HG02571 (cell line): Measurements from ENCODE around the gene RCSD1.
A peak's percentile ranks its signal among the peaks of the same experiment; 100 is the strongest.
"Not testable (repeated sequence)": the region's sequence is repeated elsewhere in the genome, so short reads cannot be mapped to it uniquely, and the experiment has no call there.

Source experiments
- ATAC-seq: cut with Tn5 transposase; IDR thresholded peaks from one replicate; pipeline ENCODE4 v1.9.1; 2021; ENCODE audit warnings: mild to moderate bottlenecking, moderate library complexity; ENCODE audit not compliant: unreplicated experiment

RCSD1 gene

GRCh38 chr1:167629681-167630567, at the start of gene RCSD1:
TSS of gene RCSD1 (plus strand) at chr1:167630232. CDS start at chr1:167630424, 192 bp downstream.
- peak; percentile 24 for ATAC-seq

GRCh38 chr1:167582064-167582463, 48.0 kb upstream of the RCSD1 start:
- no peak for ATAC-seq

- ATAC-seq, result no peak
These were observed 47.3 kb upstream of the RCSD1 start for GRCh38 chr1:167582722-167583121.

GRCh38 chr1:167584581-167584980, 45.5 kb upstream of the RCSD1 start:
- no peak for ATAC-seq

DNA sequence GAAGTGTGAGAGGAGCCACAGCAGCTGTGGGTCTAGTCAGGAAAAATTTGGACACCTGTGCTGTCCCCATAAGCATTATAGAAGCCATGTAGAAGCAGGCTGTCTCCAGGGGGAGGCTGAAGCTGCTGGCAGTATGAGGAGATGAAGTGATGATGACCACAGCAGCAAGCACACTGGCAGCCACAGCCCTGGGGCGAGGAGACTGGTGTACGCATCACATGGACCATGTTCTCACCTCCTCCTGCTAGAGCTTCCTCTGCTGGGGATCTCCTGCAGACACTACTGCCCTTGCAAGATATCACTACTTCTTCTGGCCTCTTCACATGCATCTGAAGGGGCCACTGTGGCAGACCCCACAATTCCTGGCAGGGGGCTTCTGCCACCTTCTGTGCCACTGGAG, 42.7 kb upstream of the RCSD1 start:
- ATAC-seq, result no peak

DNA sequence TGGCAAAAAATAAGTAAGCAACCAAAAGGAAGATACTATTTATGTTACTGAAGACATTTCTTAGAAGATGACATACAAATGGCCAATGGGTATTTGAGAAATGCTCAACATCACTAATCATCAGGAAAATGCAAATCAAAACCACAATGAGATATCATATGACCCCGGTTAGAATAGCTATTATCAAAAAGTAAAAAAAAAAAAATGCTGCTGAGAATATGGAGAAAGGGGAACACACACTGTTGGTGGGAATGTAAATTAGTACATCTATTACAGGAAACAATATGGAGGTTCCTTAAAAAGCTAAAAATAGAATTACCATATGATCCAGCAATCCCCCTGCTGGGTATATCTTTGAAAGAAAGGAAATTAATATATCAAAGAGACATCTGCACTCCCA, 42.2 kb upstream of the RCSD1 start:
- ATAC-seq, result no peak

DNA sequence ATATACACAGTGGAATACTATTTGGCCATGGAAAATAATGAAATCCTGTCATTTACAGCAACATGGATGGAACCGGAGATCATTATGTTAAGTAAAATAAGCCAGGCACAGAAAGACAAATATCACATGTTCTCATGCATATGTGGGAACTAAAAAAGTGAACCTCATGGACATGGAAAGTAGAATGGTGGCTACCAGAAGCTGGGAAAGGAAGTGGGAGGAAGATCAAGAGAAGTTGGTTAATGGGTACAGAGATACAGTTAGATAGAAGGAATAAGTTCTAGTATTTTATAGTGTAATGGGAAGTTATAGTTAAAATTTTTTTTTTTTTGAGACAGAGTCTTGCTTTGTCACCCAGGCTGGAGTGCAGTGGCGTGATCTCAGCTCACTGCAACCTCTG, 41.7 kb upstream of the RCSD1 start:
- no peak for ATAC-seq

DNA sequence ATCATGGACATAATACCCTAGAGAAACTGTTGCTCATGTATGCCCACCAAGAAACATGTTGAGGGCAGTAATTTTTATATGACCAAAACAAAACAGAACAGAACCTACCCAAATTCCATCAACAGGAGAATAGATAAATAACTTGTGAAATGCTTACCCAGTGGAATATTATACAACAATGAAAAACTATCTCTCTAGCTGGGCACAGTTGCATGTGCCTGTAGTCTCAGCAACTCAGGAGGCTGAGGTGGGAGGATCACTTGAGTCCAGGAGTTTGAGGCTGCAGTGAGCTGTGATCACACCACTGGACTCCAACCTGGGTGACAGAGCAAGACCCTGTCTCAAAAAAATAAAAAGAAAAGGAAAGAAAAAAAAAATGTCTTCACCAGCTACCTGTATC, 37.6 kb upstream of the RCSD1 start:
- ATAC-seq, result no peak

DNA sequence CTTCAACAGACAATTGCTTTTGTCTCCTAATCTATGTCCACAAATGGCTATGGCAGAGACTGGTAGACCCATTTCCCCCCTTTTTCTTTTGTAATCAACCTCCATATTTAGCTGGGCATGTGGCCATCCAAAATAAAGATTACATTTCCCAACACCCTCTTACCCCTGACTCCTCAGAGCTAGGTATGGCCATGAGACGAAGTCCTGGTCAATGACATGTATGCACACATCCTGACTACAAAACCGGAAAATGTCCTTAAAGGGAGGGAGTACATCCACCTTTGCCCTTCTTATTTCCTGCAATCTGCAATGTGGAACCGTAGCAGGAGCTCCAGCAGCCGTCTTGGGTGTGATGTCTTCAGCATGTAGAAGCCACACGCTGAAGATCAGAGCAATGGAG, 36.2 kb upstream of the RCSD1 start:
- ATAC-seq, result no peak

- ATAC-seq, result no peak
These were observed 35.2 kb upstream of the RCSD1 start for GRCh38 chr1:167594822-167595221.

DNA sequence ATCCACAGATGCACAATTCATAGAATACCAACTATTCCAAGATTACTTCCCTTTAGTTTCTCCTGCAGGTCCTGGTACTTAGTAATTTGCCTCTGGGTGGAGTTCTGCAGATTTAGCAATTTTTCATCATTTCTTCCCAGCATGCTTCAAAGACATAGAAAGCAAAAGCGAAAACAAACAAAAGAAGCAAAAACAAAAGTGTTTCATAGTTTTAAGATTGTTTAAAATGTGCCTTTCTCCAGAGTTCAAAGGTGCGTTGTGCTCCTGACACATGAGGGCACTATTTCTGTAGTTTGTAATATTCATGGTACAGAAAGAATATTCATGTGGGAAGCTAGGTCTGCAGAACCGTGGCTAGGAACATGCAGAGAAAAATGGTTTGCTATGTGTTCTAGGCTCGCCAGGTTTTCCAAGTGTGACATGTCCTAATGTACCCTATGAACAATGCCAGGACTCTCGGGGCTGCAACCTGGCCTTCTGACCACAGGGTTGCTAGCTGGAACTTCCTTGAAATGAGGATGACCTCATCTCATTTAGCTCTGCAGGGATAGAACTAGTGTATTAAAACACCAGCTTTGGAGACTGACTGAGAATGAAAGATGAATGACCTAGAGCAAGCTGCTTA, 30.0 kb upstream of the RCSD1 start:
- ATAC-seq, result peak; percentile 65

GRCh38 chr1:167601442-167602383, 28.3 kb upstream of the RCSD1 start:
- no peak for ATAC-seq

DNA sequence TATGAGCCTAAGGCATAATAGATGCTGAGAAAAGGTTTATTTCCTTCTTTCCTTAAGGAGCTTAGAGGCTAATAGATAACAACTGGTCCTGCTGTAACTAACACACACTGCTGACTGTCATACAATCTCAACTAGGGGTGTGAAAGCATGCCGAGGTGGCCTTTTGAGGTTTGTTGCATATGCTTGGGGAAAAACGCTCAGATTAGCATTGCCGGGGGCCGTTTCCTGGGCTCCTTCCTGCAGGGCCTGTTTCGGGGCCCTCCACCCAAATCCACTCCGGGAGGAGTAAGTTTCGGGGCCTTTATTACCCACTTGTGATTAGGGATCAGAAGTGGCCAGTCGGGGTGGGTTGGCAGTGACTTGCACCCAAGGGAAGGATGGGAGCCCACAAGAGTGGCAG, 27.2 kb upstream of the RCSD1 start:
- ATAC-seq, result no peak

DNA sequence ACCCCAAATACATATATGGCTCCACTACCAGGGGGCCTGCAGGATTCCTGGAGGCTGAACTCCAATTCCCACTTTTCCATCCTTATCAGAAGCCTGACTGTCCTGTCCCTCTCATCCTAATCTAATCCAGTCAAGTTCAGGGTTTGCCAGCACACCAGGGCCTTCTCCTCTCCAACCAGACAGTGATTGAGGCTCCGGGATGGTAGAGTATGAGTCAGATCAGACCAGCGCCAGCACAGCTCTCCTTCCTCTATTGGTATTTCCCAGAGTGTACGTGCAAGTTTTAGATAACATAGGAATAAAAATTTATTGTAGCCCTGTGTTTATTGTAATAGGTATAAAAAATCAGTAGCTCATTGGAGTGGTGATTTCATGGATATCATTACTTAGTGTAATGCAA, 24.5 kb upstream of the RCSD1 start:
- ATAC-seq, result no peak

DNA sequence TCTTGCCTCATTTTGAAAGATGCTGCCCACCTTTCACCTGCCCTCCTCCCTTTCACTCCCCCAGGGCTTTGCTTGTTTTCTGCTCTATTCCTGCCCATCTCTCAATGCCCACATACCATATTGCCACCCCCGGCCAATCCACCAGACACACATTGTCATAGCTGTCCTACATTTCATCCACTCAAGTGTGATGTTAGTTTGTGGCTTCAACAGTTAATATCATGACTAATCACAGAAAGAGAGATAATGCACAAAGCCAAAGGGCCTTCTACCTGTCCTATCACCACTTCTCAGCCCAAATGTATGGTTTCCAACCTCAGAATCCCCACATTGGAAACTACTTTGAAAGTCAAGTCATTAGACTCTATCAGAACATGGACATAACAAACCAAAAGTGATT, 18.0 kb upstream of the RCSD1 start:
- no peak for ATAC-seq

- no peak for ATAC-seq
These were observed 17.2 kb upstream of the RCSD1 start for GRCh38 chr1:167612587-167613385.

DNA sequence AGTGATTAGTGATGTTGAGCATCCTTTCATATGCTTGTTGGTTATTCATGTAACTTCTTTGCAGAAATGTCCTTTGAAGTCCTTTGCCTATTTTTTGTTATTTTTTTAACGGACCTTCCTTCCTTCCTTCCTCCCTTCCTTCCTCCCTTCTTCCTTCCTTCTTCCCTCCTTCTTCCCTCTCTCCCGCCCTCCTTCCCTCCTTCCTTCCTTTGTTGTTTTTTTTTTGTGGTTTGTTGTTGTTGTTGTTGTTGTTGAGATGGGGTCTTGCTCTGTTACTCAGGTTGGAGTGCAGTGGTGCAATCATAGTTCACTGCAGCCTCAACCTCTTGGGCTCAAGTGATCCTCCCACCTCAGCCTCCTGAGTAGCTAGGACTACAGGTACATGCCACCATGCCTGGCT, 16.0 kb upstream of the RCSD1 start:
- ATAC-seq, result not testable (repeated sequence)

DNA sequence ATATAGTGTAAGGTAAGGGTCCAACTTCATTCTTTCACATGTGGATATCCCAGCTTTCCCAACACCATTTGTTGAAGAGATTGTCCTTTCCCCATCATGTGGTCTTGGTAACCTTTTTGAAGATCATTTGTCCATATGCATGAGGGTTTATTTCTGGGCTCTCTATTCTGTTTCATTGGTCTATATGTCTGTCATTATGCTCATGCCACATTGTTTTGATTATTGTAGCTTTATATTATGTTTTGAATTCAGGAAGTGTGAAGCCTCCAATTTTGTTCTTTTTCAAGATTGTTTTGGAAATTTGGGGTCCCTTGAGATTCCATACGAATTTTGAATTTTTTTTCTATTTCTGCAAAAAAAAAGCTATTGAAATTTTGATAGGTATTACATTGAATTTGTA, 15.2 kb upstream of the RCSD1 start:
- ATAC-seq, result no peak

DNA sequence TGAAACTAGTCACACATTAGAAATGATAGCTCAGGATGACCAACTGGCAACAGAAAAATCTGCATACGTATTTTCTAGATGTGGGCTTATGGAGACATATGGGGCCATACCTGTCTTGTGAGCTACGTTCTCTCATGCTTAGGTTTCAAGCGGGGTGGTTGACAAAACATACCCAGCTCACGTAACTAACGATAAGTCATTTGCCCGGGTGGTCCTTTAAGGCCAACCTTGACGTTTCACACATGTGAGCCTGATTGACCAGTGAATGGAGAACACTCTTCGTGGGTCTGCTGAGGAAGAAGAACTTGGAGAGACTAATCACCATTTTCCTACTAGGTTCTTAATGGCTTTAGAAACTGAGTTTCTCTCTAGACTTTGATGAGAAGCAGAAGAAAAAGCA, 13.5 kb upstream of the RCSD1 start:
- ATAC-seq, result no peak
